Fibroblast of peridontal ligament (primary cell): Measurements from ENCODE around the gene RAD23A.
A peak's percentile ranks its signal among the peaks of the same experiment; 100 is the strongest.
"Not testable (repeated sequence)": the region's sequence is repeated elsewhere in the genome, so short reads cannot be mapped to it uniquely, and the experiment has no call there.

Experiments
- DNase-seq: peaks from one replicate; pipeline ENCODE4 v3.0.0-alpha.2; 2010; ENCODE audit errors: extremely low read depth

RAD23A gene

GRCh38 chr19:12937927-12938778 lies 7.5 kb upstream of the RAD23A start, which contains the start of gene CALR:
Gene CALR, plus strand, starts transcription at chr19:12938609. Its CDS starts 71 bp downstream, at chr19:12938680.
- DNase-seq: peak; percentile 99

DNA sequence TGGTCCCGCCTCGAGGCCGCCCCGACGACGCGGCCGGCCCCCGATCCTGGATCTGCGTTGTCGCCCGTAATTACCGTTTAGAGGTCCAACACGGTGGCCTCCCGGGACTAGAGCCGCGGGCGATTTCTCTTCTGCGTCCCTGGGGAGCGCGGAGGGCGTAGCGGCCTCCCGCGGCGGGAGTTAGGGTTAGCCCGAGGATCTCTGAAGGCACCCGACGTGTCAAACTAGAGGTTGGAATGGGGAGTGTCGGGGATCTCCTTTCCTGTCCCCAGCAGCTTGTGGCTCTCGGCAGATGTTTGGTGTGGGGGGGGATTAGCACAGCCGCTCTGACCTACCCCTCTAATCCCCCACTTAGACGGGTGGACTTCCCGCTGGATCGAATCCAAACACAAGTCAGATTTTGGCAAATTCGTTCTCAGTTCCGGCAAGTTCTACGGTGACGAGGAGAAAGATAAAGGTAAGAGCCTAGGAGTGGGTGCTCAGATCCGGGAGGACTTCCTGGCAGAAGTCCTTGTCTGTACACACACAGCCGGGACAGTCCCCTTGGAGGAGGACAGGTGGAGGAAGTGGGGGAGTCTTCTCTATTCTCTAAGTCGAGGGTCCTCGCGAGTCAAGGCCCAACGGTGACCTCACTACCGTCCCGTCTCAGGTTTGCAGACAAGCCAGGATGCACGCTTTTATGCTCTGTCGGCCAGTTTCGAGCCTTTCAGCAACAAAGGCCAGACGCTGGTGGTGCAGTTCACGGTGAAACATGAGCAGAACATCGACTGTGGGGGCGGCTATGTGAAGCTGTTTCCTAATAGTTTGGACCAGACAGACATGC lies 6.7 kb upstream of the RAD23A start:
- DNase-seq: peak; percentile 47

DNA sequence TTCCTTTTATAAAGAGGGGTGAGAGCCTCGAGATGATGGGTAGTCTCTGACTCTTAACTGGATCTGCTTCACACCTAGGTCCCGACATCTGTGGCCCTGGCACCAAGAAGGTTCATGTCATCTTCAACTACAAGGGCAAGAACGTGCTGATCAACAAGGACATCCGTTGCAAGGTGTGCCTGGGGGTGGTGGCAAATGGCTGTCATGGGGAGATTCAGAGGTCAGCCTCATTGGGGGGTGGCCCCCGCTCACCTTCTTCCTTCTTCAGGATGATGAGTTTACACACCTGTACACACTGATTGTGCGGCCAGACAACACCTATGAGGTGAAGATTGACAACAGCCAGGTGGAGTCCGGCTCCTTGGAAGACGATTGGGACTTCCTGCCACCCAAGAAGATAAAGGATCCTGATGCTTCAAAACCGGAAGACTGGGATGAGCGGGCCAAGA lies 5.7 kb upstream of the RAD23A start:
- no peak for DNase-seq

DNA sequence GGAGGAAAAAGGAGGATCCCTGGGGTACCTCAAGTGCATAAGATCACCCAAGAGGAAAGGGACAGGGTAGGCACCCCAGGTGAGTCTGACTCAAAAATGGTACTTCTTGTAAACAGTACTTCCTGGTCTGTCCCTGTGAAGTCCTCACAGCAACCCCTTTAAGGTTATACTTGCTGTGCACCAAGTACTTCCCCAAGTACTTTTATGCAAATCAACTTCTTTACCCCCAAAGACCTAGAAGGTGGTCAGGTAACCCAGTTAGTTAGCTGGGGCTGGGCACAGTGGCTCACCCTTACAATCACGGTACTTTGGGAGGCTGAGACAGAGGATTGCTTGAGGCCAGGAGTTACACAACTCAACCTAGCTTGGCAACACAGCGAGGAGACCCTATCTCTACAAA lies 4.8 kb upstream of the RAD23A start:
- no peak for DNase-seq

DNA sequence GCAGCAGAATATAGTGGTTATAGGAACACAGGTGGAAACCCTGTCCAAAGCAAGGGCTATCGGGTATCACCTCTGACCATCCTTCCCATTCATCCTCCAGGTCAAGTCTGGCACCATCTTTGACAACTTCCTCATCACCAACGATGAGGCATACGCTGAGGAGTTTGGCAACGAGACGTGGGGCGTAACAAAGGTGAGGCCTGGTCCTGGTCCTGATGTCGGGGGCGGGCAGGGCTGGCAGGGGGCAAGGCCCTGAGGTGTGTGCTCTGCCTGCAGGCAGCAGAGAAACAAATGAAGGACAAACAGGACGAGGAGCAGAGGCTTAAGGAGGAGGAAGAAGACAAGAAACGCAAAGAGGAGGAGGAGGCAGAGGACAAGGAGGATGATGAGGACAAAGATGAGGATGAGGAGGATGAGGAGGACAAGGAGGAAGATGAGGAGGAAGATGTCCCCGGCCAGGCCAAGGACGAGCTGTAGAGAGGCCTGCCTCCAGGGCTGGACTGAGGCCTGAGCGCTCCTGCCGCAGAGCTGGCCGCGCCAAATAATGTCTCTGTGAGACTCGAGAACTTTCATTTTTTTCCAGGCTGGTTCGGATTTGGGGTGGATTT lies 2.1 kb upstream of the RAD23A start:
- DNase-seq: no peak

GRCh38 chr19:12944104-12944674 lies 1.5 kb upstream of the RAD23A start:
- no peak for DNase-seq

GRCh38 chr19:12946092-12946721 lies 545 bp downstream of the RAD23A start:
- peak; percentile 79 for DNase-seq

- no peak for DNase-seq
Measured at GRCh38 chr19:12946731-12947496, 1.3 kb downstream of the RAD23A start.

- DNase-seq: no peak
Measured at GRCh38 chr19:12947702-12948611, 2.3 kb downstream of the RAD23A start.

DNA sequence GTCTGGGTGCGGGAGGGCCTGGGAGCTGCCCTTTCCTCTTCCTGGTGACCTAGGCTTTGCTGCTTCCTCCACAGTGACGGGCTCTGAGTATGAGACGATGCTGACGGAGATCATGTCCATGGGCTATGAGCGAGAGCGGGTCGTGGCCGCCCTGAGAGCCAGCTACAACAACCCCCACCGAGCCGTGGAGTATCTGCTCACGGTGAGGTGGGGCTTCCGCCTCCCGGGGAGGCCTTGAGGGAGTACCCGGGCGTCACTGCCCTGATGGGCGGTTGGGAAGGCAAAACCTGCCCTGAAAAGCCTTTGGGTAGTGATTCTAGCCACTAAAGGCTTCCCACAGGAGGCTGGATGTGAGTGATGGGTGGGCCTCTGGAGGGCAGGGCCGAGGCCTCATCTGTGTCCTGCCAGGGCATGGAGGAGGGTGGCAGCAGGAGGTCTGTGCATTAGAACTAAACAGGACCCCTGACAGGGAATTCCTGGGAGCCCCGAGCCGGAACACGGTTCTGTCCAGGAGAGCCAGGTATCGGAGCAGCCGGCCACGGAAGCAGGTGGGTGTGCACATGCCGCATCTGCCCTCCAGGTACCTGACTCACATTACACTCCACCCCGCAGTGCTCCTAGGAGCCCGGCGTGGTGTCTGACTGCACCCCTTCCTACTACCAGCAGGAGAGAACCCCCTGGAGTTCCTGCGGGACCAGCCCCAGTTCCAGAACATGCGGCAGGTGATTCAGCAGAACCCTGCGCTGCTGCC lies 3.1 kb downstream of the RAD23A start:
- no peak for DNase-seq

DNA sequence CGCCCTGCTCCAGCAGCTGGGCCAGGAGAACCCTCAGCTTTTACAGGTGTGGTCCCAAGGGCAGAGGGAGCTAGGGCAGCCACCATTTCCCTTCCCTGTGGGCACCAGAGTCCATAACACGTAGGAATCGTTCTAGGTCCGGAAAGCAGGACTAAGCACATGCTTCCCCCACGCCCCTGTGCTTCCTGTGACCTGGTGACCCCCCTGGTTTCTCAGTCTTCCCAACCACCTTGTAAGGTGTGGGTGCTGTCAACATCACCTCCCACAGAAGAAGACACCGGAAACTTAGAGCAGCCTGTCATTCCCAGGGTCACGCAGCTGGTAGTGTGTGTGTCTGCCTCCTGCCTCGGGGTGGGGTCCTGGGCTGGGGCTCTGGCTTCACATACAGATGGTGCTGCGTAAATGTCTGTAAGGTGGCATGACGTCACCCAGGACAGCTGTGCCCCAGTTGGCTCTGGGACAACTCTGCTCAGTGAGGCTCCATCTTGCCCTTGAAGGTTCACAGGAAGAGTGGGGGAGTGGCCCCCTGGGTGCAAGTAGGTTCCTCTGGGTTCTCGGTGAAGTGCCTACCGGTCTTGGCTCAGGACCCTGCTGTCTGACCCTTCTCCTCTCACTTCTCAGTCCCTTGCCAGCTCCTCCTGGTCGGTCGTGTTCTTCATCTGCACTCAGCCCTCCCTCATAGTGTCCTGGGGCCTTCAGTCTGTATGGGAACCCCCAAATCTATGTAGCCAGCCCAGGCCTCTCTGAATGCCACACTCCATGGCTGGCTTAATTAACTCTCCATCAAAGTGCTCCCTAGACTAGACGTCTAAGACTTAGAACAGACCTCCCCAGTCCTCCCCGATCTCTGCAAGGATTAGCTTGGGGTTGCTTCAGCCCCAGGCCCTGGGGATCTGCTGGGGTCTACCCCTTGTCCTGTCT lies 4.0 kb downstream of the RAD23A start:
- DNase-seq: no peak

GRCh38 chr19:12952050-12952449 lies 6.4 kb downstream of the RAD23A start:
- DNase-seq: not testable (repeated sequence)

- peak; percentile 87 for DNase-seq
Measured at GRCh38 chr19:12952488-12953137, 7.0 kb downstream of the RAD23A start.

DNA sequence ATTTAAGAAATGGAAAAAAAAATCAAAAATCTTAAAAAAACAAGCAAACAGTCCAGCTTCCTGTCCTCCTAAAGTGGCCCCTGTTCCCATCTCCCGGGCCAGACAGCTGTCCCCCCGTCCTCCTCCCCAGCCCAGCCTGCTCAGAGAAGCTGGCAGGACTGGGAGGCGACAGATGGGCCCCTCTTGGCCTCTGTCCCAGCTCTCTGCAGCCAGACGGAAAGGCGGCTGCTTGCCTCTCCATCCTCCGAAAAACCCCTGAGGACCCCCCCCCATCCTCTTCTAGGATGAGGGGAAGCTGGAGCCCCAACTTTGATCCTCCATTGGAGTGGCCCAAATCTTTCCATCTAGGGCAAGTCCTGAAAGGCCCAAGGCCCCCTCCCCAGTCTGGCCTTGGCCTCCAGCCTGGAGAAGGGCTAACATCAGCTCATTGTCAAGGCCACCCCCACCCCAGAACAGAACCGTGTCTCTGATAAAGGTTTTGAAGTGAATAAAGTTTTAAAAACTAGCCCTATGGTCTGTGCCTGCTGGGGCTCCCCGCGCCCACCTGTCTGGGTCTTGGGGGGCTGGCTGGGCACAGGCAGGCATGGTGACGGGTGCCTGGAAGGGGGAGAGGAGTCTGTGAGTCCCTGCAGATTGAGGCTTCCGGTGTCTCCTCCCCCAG lies 7.6 kb downstream of the RAD23A start:
- no peak for DNase-seq

GRCh38 chr19:12953799-12954611 lies 8.3 kb downstream of the RAD23A start:
- no peak for DNase-seq

DNA sequence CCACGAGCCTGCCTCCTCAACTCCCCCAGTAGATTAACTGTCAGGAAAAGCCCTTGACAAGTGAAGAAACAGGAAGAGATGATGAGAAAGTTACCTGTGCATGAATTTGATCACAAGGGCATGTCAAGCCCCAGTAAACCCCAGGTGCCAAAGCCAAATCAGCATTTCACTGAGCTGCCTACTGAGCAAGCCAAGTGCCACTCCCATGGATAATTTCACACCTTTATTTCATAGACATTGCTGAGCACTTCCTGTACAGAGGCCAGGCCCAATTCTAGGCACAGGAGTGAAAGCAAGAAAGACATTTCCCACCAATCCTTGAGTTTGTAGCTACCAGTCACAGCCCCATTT lies 8.9 kb downstream of the RAD23A start:
- DNase-seq: no peak
